ENCODE results near the gene PRKCQ. TPM values are rescaled to one million over a fixed set of nuclear protein-coding genes. Genes with fewer than 3 reads are reported as not detected.

Gene PRKCQ
- total RNA-seq, 2 experiments from 2014 or later: 44.9 to 45.9 TPM

DNA sequence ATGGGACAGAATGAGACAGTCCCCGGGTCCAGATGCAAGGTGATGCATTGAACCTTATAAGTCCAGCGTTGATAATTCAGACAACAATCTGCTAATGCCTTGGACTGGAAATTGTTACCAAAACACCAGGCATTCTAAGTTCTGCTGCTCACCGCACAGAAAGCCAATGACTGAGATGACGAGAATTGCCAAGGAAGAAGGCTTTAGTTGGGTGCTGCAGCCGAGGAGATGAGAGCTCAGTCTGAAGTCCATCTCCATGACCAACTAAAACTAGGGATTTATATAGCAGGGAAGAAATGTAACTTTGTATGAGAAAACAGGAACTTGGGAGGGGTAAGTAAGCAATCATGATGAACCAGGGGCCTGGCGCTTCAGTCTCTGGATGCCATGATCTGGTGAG, 68.7 kb downstream of the PRKCQ start:
- Mint-ChIP-seq H3K4me1 (peaks cover 65% of the 10 kb centered on the region), H3K4me3 (no peak overlapping the region), H3K9me3 (peaks cover 17% of the 10 kb centered on the region), H3K27me3 (no peaks in the 10 kb centered on the region), H3K27ac (no peak overlapping the region), H3K36me3 (peaks cover 90% of the 10 kb centered on the region)
- DNase-seq: no peak

DNA sequence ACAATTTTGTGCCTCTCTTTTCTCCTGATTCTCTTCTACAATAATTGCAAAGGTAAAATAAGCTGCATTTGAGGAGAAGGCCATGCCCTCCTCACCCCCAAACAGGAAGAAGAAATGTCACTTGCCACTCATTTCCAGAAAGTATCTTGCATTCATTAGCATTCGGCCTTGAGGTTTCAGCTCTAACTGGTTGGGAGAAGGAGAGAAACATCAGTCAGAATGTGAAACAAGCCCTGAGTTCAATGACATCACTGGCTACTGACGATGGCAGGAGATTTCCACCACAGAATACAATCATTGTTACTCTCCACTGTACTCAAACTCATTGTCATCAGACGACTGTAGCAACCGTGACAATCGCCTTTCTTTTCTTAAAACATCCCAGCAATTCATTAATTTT, 72.8 kb downstream of the PRKCQ start:
- Mint-ChIP-seq H3K9me3 (peaks cover 19% of the 10 kb centered on the region), H3K4me1 (peaks cover 59% of the 10 kb centered on the region), H3K36me3 (peaks cover 81% of the 10 kb centered on the region), H3K4me3 (peak overlapping the region; percentile 40), H3K27me3 (no peaks in the 10 kb centered on the region), H3K27ac (peak overlapping the region; percentile 84)
- peak; percentile 59 for DNase-seq

- H3K27ac Mint-ChIP-seq: peak overlapping the region; percentile 55
- H3K4me3 Mint-ChIP-seq: no peak overlapping the region
- H3K36me3 Mint-ChIP-seq: peaks cover 76% of the 10 kb centered on the region
- H3K4me1 Mint-ChIP-seq: peaks cover 66% of the 10 kb centered on the region
- H3K9me3 Mint-ChIP-seq: peaks cover 5% of the 10 kb centered on the region
- no peaks in the 10 kb centered on the region for H3K27me3 Mint-ChIP-seq
- DNase-seq: no peak
Observed at GRCh38 chr10:6505300-6505699, 74.8 kb downstream of the PRKCQ start.

- H3K9me3 Mint-ChIP-seq: peaks cover 5% of the 10 kb centered on the region
- no peaks in the 10 kb centered on the region for H3K27me3 Mint-ChIP-seq
- DNase-seq: peak; percentile 36
- peaks cover 67% of the 10 kb centered on the region for H3K36me3 Mint-ChIP-seq
- peaks cover 68% of the 10 kb centered on the region for H3K4me1 Mint-ChIP-seq
- H3K4me3 Mint-ChIP-seq: peak overlapping the region; percentile 33
- peak overlapping the region; percentile 86 for H3K27ac Mint-ChIP-seq
Observed at GRCh38 chr10:6504296-6504695, 75.8 kb downstream of the PRKCQ start.

GRCh38 chr10:6503171-6503570, 76.9 kb downstream of the PRKCQ start:
- H3K4me1 Mint-ChIP-seq: peaks cover 74% of the 10 kb centered on the region
- H3K4me3 Mint-ChIP-seq: peak overlapping the region; percentile 12
- H3K9me3 Mint-ChIP-seq: peaks cover 10% of the 10 kb centered on the region

GRCh38 chr10:6501931-6502330, 78.1 kb downstream of the PRKCQ start:
- DNase-seq: no peak
- Mint-ChIP-seq H3K27ac (peak overlapping the region; percentile 69), H3K4me3 (no peak overlapping the region), H3K4me1 (peaks cover 63% of the 10 kb centered on the region), H3K27me3 (no peaks in the 10 kb centered on the region), H3K36me3 (peaks cover 64% of the 10 kb centered on the region), H3K9me3 (peaks cover 10% of the 10 kb centered on the region)

More at GRCh38 chr10:6503171-6503570, 76.9 kb downstream of the PRKCQ start:
- Mint-ChIP-seq H3K27ac (peak overlapping the region; percentile 81), H3K27me3 (no peaks in the 10 kb centered on the region), H3K36me3 (peaks cover 69% of the 10 kb centered on the region)
- no peak for DNase-seq

GRCh38 chr10:6499974-6500373, 80.1 kb downstream of the PRKCQ start:
- H3K36me3 Mint-ChIP-seq: peaks cover 53% of the 10 kb centered on the region
- H3K4me1 Mint-ChIP-seq: peaks cover 49% of the 10 kb centered on the region
- H3K27ac Mint-ChIP-seq: no peak overlapping the region

DNA sequence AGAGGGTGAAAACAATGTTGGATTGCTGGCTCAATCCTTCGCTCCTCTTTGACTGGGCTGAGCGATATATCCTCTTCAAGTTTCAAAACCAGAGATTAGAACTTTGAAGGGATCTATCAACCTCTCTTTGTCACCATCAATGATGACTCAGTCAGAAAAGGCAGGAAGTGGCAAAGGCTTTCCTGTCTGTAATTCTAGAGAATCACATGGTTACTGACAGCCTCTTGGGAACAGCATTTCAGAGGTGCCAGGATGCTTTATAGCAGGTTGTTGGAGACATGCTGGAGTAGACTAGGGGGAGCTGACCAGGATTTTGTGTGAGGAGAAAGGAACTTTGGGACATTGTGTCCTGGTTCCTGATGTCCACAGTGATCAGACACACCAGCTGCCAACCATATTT, 81.3 kb downstream of the PRKCQ start:
- H3K4me3 Mint-ChIP-seq: peak overlapping the region; percentile 40
- peaks cover 42% of the 10 kb centered on the region for H3K4me1 Mint-ChIP-seq
- H3K36me3 Mint-ChIP-seq: peaks cover 46% of the 10 kb centered on the region
- peak; percentile 22 for DNase-seq
- peaks cover 10% of the 10 kb centered on the region for H3K9me3 Mint-ChIP-seq
- peak overlapping the region; percentile 87 for H3K27ac Mint-ChIP-seq
- H3K27me3 Mint-ChIP-seq: no peaks in the 10 kb centered on the region

More at GRCh38 chr10:6499974-6500373, 80.1 kb downstream of the PRKCQ start:
- Mint-ChIP-seq H3K9me3 (peaks cover 10% of the 10 kb centered on the region), H3K27me3 (no peaks in the 10 kb centered on the region), H3K4me3 (no peak overlapping the region)
- DNase-seq: no peak

GRCh38 chr10:6497620-6498019, 82.5 kb downstream of the PRKCQ start:
- no peaks in the 10 kb centered on the region for H3K27me3 Mint-ChIP-seq
- DNase-seq: no peak
- no peak overlapping the region for H3K4me3 Mint-ChIP-seq
- no peak overlapping the region for H3K27ac Mint-ChIP-seq
- peaks cover 42% of the 10 kb centered on the region for H3K36me3 Mint-ChIP-seq
- peaks cover 37% of the 10 kb centered on the region for H3K4me1 Mint-ChIP-seq
- peaks cover 8% of the 10 kb centered on the region for H3K9me3 Mint-ChIP-seq

DNA sequence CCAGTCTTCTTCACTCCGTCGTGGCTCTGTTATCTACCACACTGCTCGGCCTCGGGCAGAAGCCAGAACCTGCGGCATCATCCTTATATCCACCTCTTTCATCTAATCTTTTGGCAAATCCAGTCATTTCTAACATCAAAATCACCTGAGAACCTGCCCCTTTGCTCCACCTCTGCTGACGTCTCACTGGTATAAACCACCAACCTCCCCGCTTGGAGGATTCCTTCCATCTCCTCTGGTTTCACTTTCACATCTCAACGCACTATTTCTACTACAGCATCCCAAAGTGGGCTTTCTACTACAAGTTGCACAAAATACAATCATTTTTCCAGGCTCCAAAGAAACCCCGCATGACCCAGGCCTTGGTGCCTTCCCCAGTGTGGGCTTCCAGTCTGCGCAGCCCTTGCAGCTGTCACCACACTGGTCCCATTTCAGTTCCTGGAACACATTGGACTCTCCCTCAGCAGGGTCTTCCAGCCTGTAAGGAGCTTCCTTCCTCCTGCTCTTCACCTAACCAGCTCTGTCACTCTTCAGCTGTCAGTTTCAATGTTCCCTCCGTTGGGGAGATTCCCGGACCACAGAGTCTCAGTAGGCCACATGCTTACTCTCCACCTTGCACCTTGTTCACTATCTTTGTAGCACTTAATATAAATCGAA, 85.0 kb downstream of the PRKCQ start:
- peak; percentile 59 for DNase-seq
- Mint-ChIP-seq H3K9me3 (peaks cover 6% of the 10 kb centered on the region), H3K27me3 (no peaks in the 10 kb centered on the region), H3K4me1 (peaks cover 40% of the 10 kb centered on the region), H3K27ac (no peak overlapping the region), H3K36me3 (peaks cover 42% of the 10 kb centered on the region), H3K4me3 (no peak overlapping the region)

GRCh38 chr10:6494442-6494819, 85.6 kb downstream of the PRKCQ start:
- H3K27me3 Mint-ChIP-seq: no peaks in the 10 kb centered on the region
- DNase-seq: no peak
- peaks cover 38% of the 10 kb centered on the region for H3K4me1 Mint-ChIP-seq
- no peak overlapping the region for H3K27ac Mint-ChIP-seq
- H3K9me3 Mint-ChIP-seq: peaks cover 6% of the 10 kb centered on the region
- H3K36me3 Mint-ChIP-seq: peaks cover 47% of the 10 kb centered on the region
- no peak overlapping the region for H3K4me3 Mint-ChIP-seq

DNA sequence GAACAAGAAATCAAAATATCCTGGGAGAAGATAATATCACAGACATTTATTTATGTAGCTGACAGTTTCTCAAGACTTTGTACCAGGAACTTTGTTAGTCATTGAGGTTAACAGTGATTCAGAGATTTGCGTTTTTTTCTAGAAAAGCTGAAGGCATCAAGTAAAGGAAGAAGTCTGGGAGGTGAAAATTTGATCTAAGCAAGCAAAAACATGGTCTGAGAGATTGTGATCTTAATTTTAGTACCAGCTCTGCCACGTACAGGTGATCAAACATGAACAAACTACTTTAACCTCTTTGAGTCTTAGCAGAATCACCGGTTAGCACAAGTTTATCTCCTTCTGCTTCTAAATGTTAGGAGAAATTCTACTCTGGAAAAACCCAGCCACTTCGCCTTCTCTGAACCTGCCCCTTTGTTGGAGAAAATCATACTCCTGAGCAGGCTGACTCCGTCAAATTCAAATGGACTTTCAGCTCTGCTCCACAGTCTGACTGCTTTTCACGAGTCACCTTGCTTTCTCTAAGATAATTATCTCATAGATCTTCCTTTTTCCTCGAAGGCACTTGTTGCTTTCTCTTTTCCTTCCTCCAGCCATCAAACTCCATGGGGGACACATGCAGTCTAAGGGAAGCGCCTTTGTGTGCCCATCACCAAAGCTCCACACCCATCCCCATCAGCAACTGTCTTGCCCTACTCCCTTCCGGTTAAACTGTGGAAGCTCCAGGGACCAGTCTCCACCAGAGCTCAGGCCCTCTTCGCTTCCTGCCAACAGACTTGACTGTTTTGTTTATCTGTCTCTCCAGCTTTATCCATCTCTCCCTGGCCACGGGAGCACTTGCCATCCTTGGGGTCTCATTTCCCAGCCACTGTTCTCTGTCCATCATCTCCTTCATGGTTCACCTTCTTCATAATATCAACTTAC, 86.3 kb downstream of the PRKCQ start:
- no peak overlapping the region for H3K4me3 Mint-ChIP-seq
- H3K36me3 Mint-ChIP-seq: peaks cover 48% of the 10 kb centered on the region
- peaks cover 32% of the 10 kb centered on the region for H3K4me1 Mint-ChIP-seq
- no peak overlapping the region for H3K27ac Mint-ChIP-seq
- H3K9me3 Mint-ChIP-seq: peaks cover 4% of the 10 kb centered on the region
- no peaks in the 10 kb centered on the region for H3K27me3 Mint-ChIP-seq
- DNase-seq: no peak

DNA sequence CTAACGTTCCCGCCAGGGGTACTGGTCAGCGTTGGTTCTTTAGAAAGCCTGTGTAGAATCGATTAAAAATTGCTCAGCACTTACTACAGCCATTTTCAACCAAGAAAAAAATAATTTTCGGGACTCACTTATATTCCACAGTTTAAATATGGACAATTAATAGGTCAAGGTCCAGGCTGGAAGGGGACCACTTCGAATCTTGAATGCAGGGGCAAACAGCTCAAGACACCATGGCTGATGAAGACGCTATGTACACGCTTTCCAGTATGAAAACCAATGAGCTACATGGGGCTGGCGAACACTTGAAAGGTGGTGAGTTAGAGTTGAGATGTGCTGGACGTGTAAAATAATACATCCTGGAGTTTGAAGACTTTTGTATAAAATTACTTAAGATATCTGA, 87.2 kb downstream of the PRKCQ start:
- no peaks in the 10 kb centered on the region for H3K27me3 Mint-ChIP-seq
- H3K36me3 Mint-ChIP-seq: peaks cover 41% of the 10 kb centered on the region
- DNase-seq: no peak
- H3K4me3 Mint-ChIP-seq: no peak overlapping the region
- H3K4me1 Mint-ChIP-seq: peaks cover 24% of the 10 kb centered on the region
- no peaks in the 10 kb centered on the region for H3K9me3 Mint-ChIP-seq
- no peak overlapping the region for H3K27ac Mint-ChIP-seq

DNA sequence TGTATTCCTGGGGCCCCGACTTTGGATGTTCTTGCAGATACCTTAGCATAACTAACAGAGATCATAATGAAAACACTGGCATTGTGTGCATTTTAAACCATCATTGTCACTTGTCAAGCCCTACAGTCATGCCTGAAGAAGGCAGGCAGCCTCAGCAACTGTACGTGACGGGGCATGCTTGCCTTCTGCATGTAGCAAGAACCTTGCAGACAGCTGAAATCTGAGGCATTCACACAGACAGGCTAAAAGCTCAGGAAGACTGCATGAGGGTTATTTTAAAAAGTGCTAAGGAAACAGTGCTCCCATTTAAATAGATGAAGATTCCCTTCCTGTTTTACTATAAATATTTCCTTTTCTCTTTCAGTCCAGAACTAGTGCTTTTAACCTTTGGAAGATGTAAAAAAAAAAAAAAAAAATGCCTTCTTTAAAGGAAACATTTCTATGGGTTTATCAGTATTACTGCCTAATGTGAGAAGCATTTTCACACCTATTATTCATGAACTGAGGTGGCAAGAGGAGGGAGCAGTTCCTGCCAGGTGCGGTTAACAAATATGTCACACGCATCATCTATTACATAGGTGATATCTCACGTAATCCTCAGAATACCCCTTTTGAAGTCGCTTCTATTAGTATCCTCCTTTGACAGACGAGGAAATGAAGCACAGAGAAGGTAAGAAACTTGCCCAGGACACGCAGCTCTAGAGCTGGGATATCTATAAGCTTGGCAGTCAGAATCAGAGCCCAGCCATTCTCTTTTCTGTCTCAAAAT, 88.1 kb downstream of the PRKCQ start:
- DNase-seq: peak; percentile 24
- no peaks in the 10 kb centered on the region for H3K27me3 Mint-ChIP-seq
- peak overlapping the region; percentile 22 for H3K4me3 Mint-ChIP-seq
- H3K4me1 Mint-ChIP-seq: peaks cover 28% of the 10 kb centered on the region
- H3K27ac Mint-ChIP-seq: no peak overlapping the region
- H3K36me3 Mint-ChIP-seq: peaks cover 42% of the 10 kb centered on the region
- H3K9me3 Mint-ChIP-seq: no peaks in the 10 kb centered on the region

GRCh38 chr10:6490614-6491013, 89.5 kb downstream of the PRKCQ start:
- Mint-ChIP-seq H3K36me3 (peaks cover 48% of the 10 kb centered on the region), H3K27me3 (no peaks in the 10 kb centered on the region), H3K4me1 (peaks cover 31% of the 10 kb centered on the region)

More at GRCh38 chr10:6490614-6491013, 89.5 kb downstream of the PRKCQ start:
- H3K9me3 Mint-ChIP-seq: no peaks in the 10 kb centered on the region
- no peak for DNase-seq
- H3K27ac Mint-ChIP-seq: no peak overlapping the region
- no peak overlapping the region for H3K4me3 Mint-ChIP-seq
